ENCODE measurements around the gene EFCAB5. TPM values are rescaled to one million over a fixed set of nuclear protein-coding genes. Genes with fewer than 3 reads are reported as not detected.

EFCAB5 gene
- total RNA-seq, 1 donor from 2014 or later, result 1.2 TPM

DNA sequence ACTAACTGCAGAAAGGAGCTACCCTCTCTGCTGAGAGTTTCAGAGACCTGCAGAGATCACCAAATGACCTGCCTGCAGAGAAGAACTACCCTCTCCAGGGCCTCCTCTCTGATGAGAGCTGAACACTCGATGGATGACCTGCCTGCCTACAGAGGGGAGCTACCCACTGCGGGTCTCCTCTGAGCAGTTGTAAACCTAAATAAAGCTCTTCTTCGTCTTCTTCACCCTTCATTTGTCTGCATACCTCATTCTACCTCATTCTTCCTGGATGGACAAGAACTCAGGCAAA is 35.6 kb upstream of the EFCAB5 start:
- no peak overlapping the region for H3K27ac Mint-ChIP-seq (ENCODE audit: unreplicated experiment)
- H3K4me1 Mint-ChIP-seq (ENCODE audit: unreplicated experiment), result no peaks in the 10 kb centered on the region
- no peak overlapping the region for H3K4me3 Mint-ChIP-seq (ENCODE audit: unreplicated experiment)
- no peaks in the 10 kb centered on the region for H3K36me3 Mint-ChIP-seq (ENCODE audit: unreplicated experiment)
- no peak for DNase-seq (ENCODE audit: extremely low spot score, unreplicated experiment)
- peaks cover 10% of the 10 kb centered on the region for H3K9me3 Mint-ChIP-seq (ENCODE audit: unreplicated experiment)
- no peaks in the 10 kb centered on the region for H3K27me3 Mint-ChIP-seq (ENCODE audit: unreplicated experiment)
- TF ChIP-seq CTCF (IDR thresholded peaks at IDR 0.05), result no peak

DNA sequence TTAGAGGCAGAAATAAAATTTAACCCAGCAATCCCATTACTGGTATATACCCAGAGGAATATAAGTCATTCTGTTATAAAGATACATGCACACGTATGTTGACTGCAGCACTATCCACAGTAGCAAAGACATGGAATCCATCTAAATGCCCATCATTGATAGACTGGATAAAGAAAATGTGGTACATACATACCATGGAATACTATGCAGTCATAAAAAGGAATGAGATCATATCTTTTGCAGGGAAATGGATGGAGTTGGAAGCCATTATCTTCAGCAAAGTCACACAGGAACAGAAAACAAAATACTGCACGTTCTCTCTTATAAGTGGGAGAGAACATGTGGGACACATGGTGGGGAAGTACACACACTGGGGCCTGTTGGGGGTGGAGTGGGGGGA is 34.5 kb upstream of the EFCAB5 start:
- Mint-ChIP-seq H3K27me3 (ENCODE audit: unreplicated experiment) (no peaks in the 10 kb centered on the region), H3K9me3 (ENCODE audit: unreplicated experiment) (peaks cover 10% of the 10 kb centered on the region), H3K27ac (ENCODE audit: unreplicated experiment) (no peak overlapping the region), H3K4me1 (ENCODE audit: unreplicated experiment) (no peaks in the 10 kb centered on the region), H3K4me3 (ENCODE audit: unreplicated experiment) (no peak overlapping the region), H3K36me3 (ENCODE audit: unreplicated experiment) (no peaks in the 10 kb centered on the region)
- DNase-seq (ENCODE audit: extremely low spot score, unreplicated experiment), result no peak
- TF ChIP-seq CTCF (IDR thresholded peaks at IDR 0.05), result no peak

DNA sequence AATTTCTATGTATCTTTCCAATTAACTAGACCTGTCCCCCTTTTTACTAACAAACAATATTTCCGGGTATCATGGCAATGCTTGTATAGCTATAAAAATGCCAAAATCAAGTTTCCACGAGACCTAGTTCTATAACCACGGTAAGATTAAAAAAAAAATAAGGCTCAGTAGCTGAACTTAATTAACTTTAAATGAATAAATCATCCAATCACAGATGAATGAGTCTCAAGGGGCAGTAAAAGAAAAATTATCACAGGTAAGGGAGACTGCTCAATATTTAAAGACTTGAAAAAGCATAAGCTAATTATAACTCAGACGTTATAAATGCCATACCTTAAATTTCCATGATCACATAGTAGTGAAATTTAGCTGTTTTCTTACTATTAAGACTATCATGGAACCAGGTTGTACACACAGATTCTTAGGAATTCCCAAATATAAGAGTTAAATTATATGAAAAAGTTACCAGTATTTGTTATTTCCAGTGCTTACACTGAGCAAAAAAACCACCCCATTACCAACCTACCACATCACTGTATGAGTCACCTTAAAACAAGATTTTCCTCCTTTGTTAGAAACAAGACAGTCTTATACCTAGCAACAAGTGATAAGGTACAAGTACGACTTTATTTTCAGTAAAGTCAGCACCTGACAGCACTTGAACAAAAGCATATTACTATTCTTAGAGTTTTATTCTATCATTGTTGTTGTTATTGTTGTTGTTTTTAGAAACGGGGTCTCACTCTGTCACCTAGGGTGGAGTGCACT is 32.0 kb upstream of the EFCAB5 start:
- no peak for DNase-seq (ENCODE audit: extremely low spot score, unreplicated experiment)
- Mint-ChIP-seq H3K27ac (ENCODE audit: unreplicated experiment) (no peak overlapping the region), H3K36me3 (ENCODE audit: unreplicated experiment) (no peaks in the 10 kb centered on the region), H3K4me3 (ENCODE audit: unreplicated experiment) (no peak overlapping the region), H3K27me3 (ENCODE audit: unreplicated experiment) (no peaks in the 10 kb centered on the region), H3K4me1 (ENCODE audit: unreplicated experiment) (no peaks in the 10 kb centered on the region), H3K9me3 (ENCODE audit: unreplicated experiment) (peaks cover 10% of the 10 kb centered on the region)
- no peak for TF ChIP-seq CTCF (IDR thresholded peaks at IDR 0.05)

DNA sequence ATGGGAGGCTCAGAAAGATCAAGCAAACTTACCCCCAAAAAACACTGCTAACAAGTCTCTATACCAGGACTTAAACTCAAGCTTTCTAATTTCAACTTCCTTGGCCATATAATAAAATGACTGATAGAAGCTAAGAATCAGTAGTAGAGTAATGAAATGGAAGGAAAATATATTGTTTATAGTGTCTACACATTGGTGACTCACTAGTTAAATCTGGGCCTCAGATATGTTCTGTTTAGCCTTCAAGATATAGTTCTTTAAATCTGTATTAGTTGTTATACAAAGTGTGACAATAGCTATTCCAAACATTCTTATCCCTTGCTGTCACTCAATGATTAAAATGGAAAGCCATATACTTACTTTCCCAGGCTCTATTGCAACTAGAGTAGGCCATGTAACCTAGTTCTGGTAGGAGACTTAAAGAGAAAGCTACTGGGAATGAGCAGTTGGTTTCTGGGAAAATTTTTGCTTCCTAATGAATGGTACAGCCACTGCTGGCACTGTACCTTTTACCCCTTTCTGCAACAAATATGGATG is 29.7 kb upstream of the EFCAB5 start:
- Mint-ChIP-seq H3K27ac (ENCODE audit: unreplicated experiment) (no peak overlapping the region), H3K27me3 (ENCODE audit: unreplicated experiment) (no peaks in the 10 kb centered on the region)
- TF ChIP-seq CTCF (IDR thresholded peaks at IDR 0.05), result no peak

DNA sequence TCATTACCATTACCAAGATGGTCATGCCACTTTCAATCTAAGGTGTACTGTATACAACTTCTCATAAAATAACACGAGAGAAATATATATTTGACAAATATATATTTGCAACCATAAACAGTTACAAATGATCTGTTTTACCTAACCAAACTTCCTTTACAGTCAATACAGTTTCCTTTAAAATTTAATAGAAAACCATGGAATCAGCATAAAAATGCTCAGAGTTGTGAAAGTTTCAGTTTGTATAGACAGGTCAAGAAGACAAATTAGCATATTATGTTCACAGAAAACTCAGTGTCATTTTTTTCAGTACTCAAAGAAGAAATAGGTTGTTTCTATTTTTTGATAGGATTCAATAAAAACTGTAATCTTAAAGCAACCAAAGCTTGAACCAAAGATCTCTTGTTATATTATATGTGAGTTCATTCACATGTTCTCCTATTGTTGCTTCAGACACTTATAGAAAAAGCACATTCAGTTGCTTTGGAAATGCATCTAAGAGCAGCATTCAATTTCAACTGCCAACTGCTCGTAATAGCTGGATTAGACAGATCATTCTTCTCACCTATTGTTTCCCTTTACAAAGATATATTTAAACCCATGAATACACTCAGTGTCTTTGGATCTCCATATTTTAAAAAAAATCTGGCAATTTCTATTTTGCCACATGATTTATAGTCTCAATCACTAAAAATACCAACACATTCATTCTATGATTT is 26.5 kb upstream of the EFCAB5 start:
- H3K9me3 Mint-ChIP-seq (ENCODE audit: unreplicated experiment), result no peaks in the 10 kb centered on the region
- H3K27ac Mint-ChIP-seq (ENCODE audit: unreplicated experiment), result no peak overlapping the region
- H3K4me3 Mint-ChIP-seq (ENCODE audit: unreplicated experiment), result no peak overlapping the region
- peaks cover 9% of the 10 kb centered on the region for H3K4me1 Mint-ChIP-seq (ENCODE audit: unreplicated experiment)
- H3K36me3 Mint-ChIP-seq (ENCODE audit: unreplicated experiment), result no peaks in the 10 kb centered on the region
- DNase-seq (ENCODE audit: extremely low spot score, unreplicated experiment), result no peak
- no peak for TF ChIP-seq CTCF (IDR thresholded peaks at IDR 0.05)
- no peaks in the 10 kb centered on the region for H3K27me3 Mint-ChIP-seq (ENCODE audit: unreplicated experiment)

More for the DNA sequence above, 29.7 kb upstream of the EFCAB5 start:
- Mint-ChIP-seq H3K4me3 (ENCODE audit: unreplicated experiment) (no peak overlapping the region), H3K4me1 (ENCODE audit: unreplicated experiment) (no peaks in the 10 kb centered on the region), H3K9me3 (ENCODE audit: unreplicated experiment) (peaks cover 1% of the 10 kb centered on the region), H3K36me3 (ENCODE audit: unreplicated experiment) (no peaks in the 10 kb centered on the region)
- no peak for DNase-seq (ENCODE audit: extremely low spot score, unreplicated experiment)

All from osteocyte (in vitro differentiated cells).